K562 (cell line): ENCODE results near the gene CTNNBL1. TPM values are rescaled to one million over a fixed set of nuclear protein-coding genes. Genes with fewer than 3 reads are reported as not detected.

Experiments
- ATAC-seq: fragments of 200-7000 bp; cut with Tn5 transposase; 3 replicates; pipeline ENCODE4 v1.9.1; 2020; ENCODE audit warnings: moderate library complexity
- BruUV-seq: library from RNA; stranded (reverse); fragments of 400-500 nt; replicated peaks from 2 replicates; lab custom pipeline; 2021; lab: Mats Ljungman, UMichigan
- CTCF ChIA-PET: fragments of 300-600 bp; formaldehyde crosslinking; extraction: SDS; loops from one replicate; lab custom pipeline; 2021; ENCODE audit warnings: low intra/inter-chr PET ratio; lab: Yijun Ruan, JAX
- POLR2A ChIA-PET: fragments of 300-600, 350-650 bp; sonication (Branson Sonifier 250); formaldehyde crosslinking; extraction: SDS; loops from one replicate; lab custom pipeline; 2021; ENCODE audit warnings: antibody characterized with exemption, inconsistent platforms; lab: Yijun Ruan, JAX
- DNase-seq, 4 experiments: peaks; one replicate each; pipeline versions ENCODE4 v3.0.0 to v3.0.0-alpha.2; 2011 to 2018; ENCODE audit warnings: low spot score in 3 of 4, mixed read lengths in 3 of 4; ENCODE audit errors: extremely low read depth in 1 of 4
- FAIRE-seq: peaks from 2 replicates; lab custom pipeline; 2011; peaks lifted over from hg19 to GRCh38; lab: Jason Lieb, UNC
- H2AFZ ChIP-seq: 2 replicates; pipeline ENCODE4 v1.6.0; 2011; ENCODE audit warnings: low read depth, low read length, control low read depth, inconsistent platforms
- H3K27ac ChIP-seq: fragments of 200-600 bp; 3 replicates; pipeline ENCODE4 v1.8.0; 2011; ENCODE audit warnings: low read depth, mild to moderate bottlenecking, control low read depth, inconsistent platforms, low read length, moderate library complexity, mixed read lengths; ENCODE audit errors: extremely low read depth
- H3K27me3 ChIP-seq, 2 experiments: fragments of 300-600 bp in 1 of 2; 2 replicates in 1 of 2; 3 replicates in 1 of 2; pipeline versions ENCODE4 v1.6.0 to v1.8.0; 2011; ENCODE audit warnings: inconsistent platforms in 2 of 2, low read length in 2 of 2, mild to moderate bottlenecking in 1 of 2, mixed read lengths in 1 of 2, moderate library complexity in 1 of 2; ENCODE audit not compliant: control insufficient read depth in 2 of 2, insufficient read depth in 2 of 2
- H3K36me3 ChIP-seq: fragments of 300-600 bp; 3 replicates; pipeline ENCODE4 v1.8.0; 2011; ENCODE audit warnings: mild to moderate bottlenecking, low read length, inconsistent platforms; ENCODE audit not compliant: control insufficient read depth, insufficient read depth
- H3K4me1 ChIP-seq, 2 experiments: fragments of 200-600 bp in 1 of 2; replicated peaks in 1 of 2; 2 replicates in 1 of 2; 3 replicates in 1 of 2; pipeline versions ENCODE4 v1.5.1 to v1.8.0; 2011; ENCODE audit warnings: inconsistent platforms in 2 of 2, low read length in 2 of 2, mild to moderate bottlenecking in 1 of 2, mixed read lengths in 1 of 2, moderate library complexity in 1 of 2; ENCODE audit not compliant: control insufficient read depth in 2 of 2, insufficient read depth in 2 of 2
- H3K4me2 ChIP-seq: 2 replicates; pipeline ENCODE4 v1.6.1; 2011; ENCODE audit warnings: low read length, control low read depth, inconsistent platforms, mixed read lengths; ENCODE audit not compliant: insufficient read depth
- H3K4me3 ChIP-seq: fragments of 200-600 bp; sonication (generic), shearing (Covaris generic); 2 replicates; pipeline ENCODE4 v1.5.1; 2016; ENCODE audit warnings: control low read depth, inconsistent platforms
- H3K79me2 ChIP-seq: fragments of 200-600 bp; 3 replicates; pipeline ENCODE4 v1.8.0; 2011; ENCODE audit warnings: low read length, inconsistent platforms; ENCODE audit not compliant: control insufficient read depth, insufficient read depth
- H3K9ac ChIP-seq, 2 experiments: 2 replicates each; pipeline versions ENCODE4 v1.6.0 to v1.6.1; 2011; ENCODE audit warnings: low read depth in 2 of 2, low read length in 2 of 2, control low read depth in 1 of 2, inconsistent platforms in 1 of 2, mild to moderate bottlenecking in 1 of 2, mixed read lengths in 1 of 2; ENCODE audit not compliant: insufficient read depth in 1 of 2
- H3K9me1 ChIP-seq: one replicate; pipeline ENCODE4 v1.6.0; 2011; ENCODE audit warnings: inconsistent platforms, mild to moderate bottlenecking, low read length, moderate library complexity; ENCODE audit not compliant: control insufficient read depth, insufficient read depth
- H3K9me3 ChIP-seq: replicated peaks from 2 replicates; pipeline ENCODE4 v1.5.1; 2011; ENCODE audit warnings: low read depth, low read length, inconsistent platforms; ENCODE audit not compliant: control insufficient read depth, insufficient read depth
- H4K20me1 ChIP-seq: replicated peaks from 2 replicates; pipeline ENCODE4 v1.6.1; 2011; ENCODE audit warnings: low read length, inconsistent platforms, mixed read lengths; ENCODE audit not compliant: control insufficient read depth, insufficient read depth
- CHD2 ChIP-seq: IDR thresholded peaks from 2 replicates; pipeline ENCODE4 v1.6.1; 2011; ENCODE audit warnings: low read depth, low read length
- GATAD2A ChIP-seq: fragments of 450-650 bp; IDR thresholded peaks from 2 replicates; pipeline ENCODE4 v1.6.1; 2017
- MCM5 ChIP-seq: fragments of 450-650 bp; IDR thresholded peaks from 2 replicates; pipeline ENCODE4 v1.6.1; 2016; ENCODE audit warnings: low read depth
- MTA3 ChIP-seq: fragments of 450-650 bp; formaldehyde crosslinking; IDR thresholded peaks from 2 replicates; pipeline ENCODE4 v1.6.1; 2017; ENCODE audit warnings: mild to moderate bottlenecking, borderline replicate concordance
- NFIX ChIP-seq: fragments of 250-450 bp; sonication (Bioruptor Pico); IDR thresholded peaks from 2 replicates; pipeline ENCODE4 v1.4.0; 2020; ENCODE audit warnings: low read depth, mild to moderate bottlenecking, moderate library complexity
- STAT5A ChIP-seq: IDR thresholded peaks from 2 replicates; pipeline ENCODE4 v1.6.1; 2012; ENCODE audit warnings: low read length, inconsistent platforms, borderline replicate concordance
- ZNF239 ChIP-seq: fragments of 250-450 bp; sonication (Bioruptor Pico); IDR thresholded peaks from 2 replicates; pipeline ENCODE4 v1.4.0; 2020; ENCODE audit warnings: mild to moderate bottlenecking
- ZNF24 ChIP-seq: fragments of 450-650 bp; IDR thresholded peaks from 2 replicates; pipeline ENCODE4 v1.6.1; 2016
- ZNF263 ChIP-seq: sonication (generic); formaldehyde crosslinking; IDR thresholded peaks from 2 replicates; pipeline ENCODE4 v1.8.0; 2022; ENCODE audit warnings: mild to moderate bottlenecking, missing genetic modification reagents, borderline replicate concordance
- ZNF41 ChIP-seq: fragments of 250-450 bp; sonication (Bioruptor Pico); conservative IDR thresholded peaks from 2 replicates; pipeline ENCODE4 v1.4.0; 2020; ENCODE audit warnings: mild to moderate bottlenecking
- ZNF507 ChIP-seq: conservative IDR thresholded peaks from 2 replicates; pipeline ENCODE4 v1.6.1; 2017; ENCODE audit warnings: missing genetic modification characterization, missing compliant biosample characterization
- ZNF518B ChIP-seq: fragments of 250-450 bp; sonication (Bioruptor Pico); IDR thresholded peaks from 2 replicates; pipeline ENCODE4 v1.5.0; 2021; ENCODE audit warnings: mild to moderate bottlenecking, moderate library complexity
- WGBS: fragments of 100-300 bp; shearing (Covaris generic); methylation state at CpG from one replicate; pipeline ENCODE4 v1.1.6; 2016; ENCODE audit warnings: low coverage, mixed read lengths; ENCODE audit not compliant: insufficient coverage; ENCODE audit errors: missing lambda C conversion rate; 5-methylcytosine and 5-hydroxymethylcytosine counted together
- in situ Hi-C: fragments of 300-500 bp; cut with MboI; formaldehyde crosslinking; loops from 4 replicates; pipeline ENCODE4 v1.15.0; 2018; ENCODE audit warnings: inconsistent platforms, mixed read lengths
- intact Hi-C: fragments of 100-400 bp; cut with micrococcal nuclease; formaldehyde crosslinking; loops from 2 replicates; pipeline ENCODE4 v1.14.2; 2022
- polyA plus RNA-seq, 8 experiments: library from polyadenylated mRNA; depleted of rRNA in 4 of 8; stranded (reverse) in 5 of 8; unstranded in 3 of 8; fragments of >200 nt; fragmentation: Nextera tagmentation in 2 of 8; fragmentation: Illumina TruSeq in 1 of 8; extraction: Ambion mirVana in 2 of 8; extraction: Trizol in 1 of 8; gene quantifications; 2 replicates each; pipeline versions ENCODE4 v1.2.1 to v1.2.3, GENCODE V29; 2011 to 2014; ENCODE audit warnings: inconsistent platforms in 1 of 8, missing spikeins in 1 of 8
- total RNA-seq, 7 experiments: library from RNA; depleted of rRNA in 6 of 7; stranded (reverse); fragments of >200 nt in 6 of 7; fragmentation: Illumina TruSeq in 2 of 7; extraction: Trizol in 2 of 7; gene quantifications; 2 replicates each; pipeline versions ENCODE4 v1.2.1 to v1.2.3, GENCODE V29; 2011 to 2021; ENCODE audit warnings: low replicate concordance in 1 of 7
- TF ChIP-seq, protein P1 (sequence below): sonication (generic); formaldehyde crosslinking; IDR thresholded peaks from 2 replicates; pipeline ENCODE4 v1.8.1; 2023; ENCODE audit warnings: mild to moderate bottlenecking, missing genetic modification reagents

The CTNNBL1 gene
- total and polyA plus RNA-seq, 9 of the 15 experiments (the other 6 are each of a cell fraction or from before 2014, with no cell fraction given), result 32.4 to 85.6 (median 43.6) TPM

- TF ChIP-seq ZNF518B (CRISPR knock-in tag) (no peak), STAT5A (no peak)
Measured at GRCh38 chr20:37823296-37823980, 129.6 kb downstream of the CTNNBL1 start (continued).

DNA sequence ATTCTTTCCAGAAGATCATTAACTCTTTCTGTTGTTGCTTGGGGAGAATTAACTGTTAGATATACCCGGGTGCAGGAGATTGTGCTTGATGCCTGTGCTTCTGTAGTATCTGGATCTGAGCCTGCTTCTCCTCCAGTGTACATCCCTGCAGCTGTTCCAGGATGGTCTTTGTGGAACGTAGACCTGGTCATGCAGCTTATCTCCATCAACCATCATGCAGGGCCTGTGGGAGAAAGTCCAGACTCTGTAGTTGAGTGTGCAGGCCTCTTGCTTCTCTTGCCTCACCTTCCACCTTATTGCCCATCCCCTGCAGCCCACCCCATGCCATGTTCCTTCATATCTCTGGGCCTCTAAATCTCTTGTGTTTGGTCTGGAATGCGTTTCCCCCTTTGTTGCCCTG is 133.8 kb downstream of the CTNNBL1 start:
- no peak for FAIRE-seq
- Histone ChIP-seq H3K27me3 (no peaks in the 10 kb centered on the region), H3K4me3 (no peak overlapping the region), H3K4me2 (no peak overlapping the region)
- no peak for TF ChIP-seq MTA3
- no peak for TF ChIP-seq ZNF41
- no peak for TF ChIP-seq CHD2
- TF ChIP-seq GATAD2A, result no peak
- no peak for TF ChIP-seq ZNF263 (CRISPR knock-in tag)
- TF ChIP-seq ZNF507 (tag), result no peak
- TF ChIP-seq ZNF24, result no peak
- TF ChIP-seq, protein P1, sequence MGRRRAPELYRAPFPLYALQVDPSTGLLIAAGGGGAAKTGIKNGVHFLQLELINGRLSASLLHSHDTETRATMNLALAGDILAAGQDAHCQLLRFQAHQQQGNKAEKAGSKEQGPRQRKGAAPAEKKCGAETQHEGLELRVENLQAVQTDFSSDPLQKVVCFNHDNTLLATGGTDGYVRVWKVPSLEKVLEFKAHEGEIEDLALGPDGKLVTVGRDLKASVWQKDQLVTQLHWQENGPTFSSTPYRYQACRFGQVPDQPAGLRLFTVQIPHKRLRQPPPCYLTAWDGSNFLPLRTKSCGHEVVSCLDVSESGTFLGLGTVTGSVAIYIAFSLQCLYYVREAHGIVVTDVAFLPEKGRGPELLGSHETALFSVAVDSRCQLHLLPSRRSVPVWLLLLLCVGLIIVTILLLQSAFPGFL, result no peak
- no peak for TF ChIP-seq NFIX (CRISPR knock-in tag)
- TF ChIP-seq MCM5, result no peak
- TF ChIP-seq ZNF239 (CRISPR knock-in tag), result no peak
- TF ChIP-seq, all 486 proteins: peak for 0
- H3K9me1 ChIP-seq, result no peaks in the 10 kb centered on the region
- no peaks in the 10 kb centered on the region; a peak in 1 of 5 replicates for H3K4me1 ChIP-seq
- intact Hi-C loops (no loop called here), in situ Hi-C loops (no loop called here)
- no TSS peak for BruUV-seq
- H2AFZ ChIP-seq, result no peak overlapping the region
- H4K20me1 ChIP-seq, result no peaks in the 10 kb centered on the region
- H3K79me2 ChIP-seq, result no peaks in the 10 kb centered on the region
- POLR2A ChIA-PET, result no interaction called here
- H3K36me3 ChIP-seq, result peaks cover 3% of the 10 kb centered on the region; the same call in 1 of the 3 replicates
- ATAC-seq (no peak), DNase-seq (no peak)
- no peak overlapping the region for H3K9ac ChIP-seq
- no peak overlapping the region for H3K27ac ChIP-seq
- CTCF ChIA-PET, result no interaction called here
- no peaks in the 10 kb centered on the region for H3K9me3 ChIP-seq
- 44% methylated on average over 3 of the region's 3 CpGs for WGBS
